NOMO-1 treated with DMSO at 0.1 percent for 48 hours (cell line): ENCODE measurements around the gene RASGEF1C.

Source experiments
- DNase-seq: peaks from one replicate; lab custom pipeline; 2025; ENCODE audit not compliant: unreplicated experiment; lab: John Stamatoyannopoulos, UW

RASGEF1C gene

GRCh38 chr5:180086816-180087399, 122.1 kb downstream of the RASGEF1C start:
- no peak for DNase-seq

GRCh38 chr5:180085837-180086236, 123.2 kb downstream of the RASGEF1C start:
- no peak for DNase-seq

GRCh38 chr5:180084638-180085561, 124.1 kb downstream of the RASGEF1C start:
- DNase-seq, result peak; percentile 52

- DNase-seq, result no peak
Observed at GRCh38 chr5:180083529-180084060, 125.4 kb downstream of the RASGEF1C start.

GRCh38 chr5:180082633-180083420, 126.2 kb downstream of the RASGEF1C start:
- no peak for DNase-seq

GRCh38 chr5:180081481-180081880, 127.5 kb downstream of the RASGEF1C start:
- no peak for DNase-seq

GRCh38 chr5:180080486-180081280, 128.3 kb downstream of the RASGEF1C start:
- DNase-seq, result no peak

GRCh38 chr5:180079702-180080466, 129.1 kb downstream of the RASGEF1C start:
- no peak for DNase-seq

- DNase-seq, result no peak
Observed at GRCh38 chr5:180078348-180078747, 130.7 kb downstream of the RASGEF1C start.

- DNase-seq, result no peak
Observed at GRCh38 chr5:180077594-180078284, 131.3 kb downstream of the RASGEF1C start.

- DNase-seq, result no peak
Observed at GRCh38 chr5:180075703-180076102, 133.3 kb downstream of the RASGEF1C start.

GRCh38 chr5:180074462-180074861, 134.5 kb downstream of the RASGEF1C start:
- DNase-seq, result no peak

- DNase-seq, result no peak
Observed at GRCh38 chr5:180072556-180072955, 136.5 kb downstream of the RASGEF1C start.

- DNase-seq, result no peak
Observed at GRCh38 chr5:180072256-180072548, 136.8 kb downstream of the RASGEF1C start.

- DNase-seq, result peak; percentile 84
Observed at GRCh38 chr5:180071531-180072255, 137.3 kb downstream of the RASGEF1C start, which contains the start of gene RNF130. Gene RNF130, minus strand, starts transcription at chr5:180071759. Its CDS starts 57 bp downstream, at chr5:180071702.

- DNase-seq, result peak; percentile 75
Observed at GRCh38 chr5:180070756-180071530, 138.1 kb downstream of the RASGEF1C start.

- DNase-seq, result peak; percentile 98
Observed at GRCh38 chr5:180069589-180070247, 139.3 kb downstream of the RASGEF1C start.
